ENCODE measurements around the gene TFDP2.

The TFDP2 gene

GRCh38 chr3:141898908-141899307, 250.4 kb downstream of the TFDP2 start:
- H3K4me3 ChIP-seq (ENCODE audit: control insufficient read depth, low read depth, low read length), result no peak overlapping the region
- DNase-seq (ENCODE audit: low read depth), result no peak
- no peak for TF ChIP-seq CTCF (conservative IDR thresholded peaks at IDR 0.05; ENCODE audit: control insufficient read depth, insufficient read depth, low read depth, low read length)

GRCh38 chr3:141895731-141896130, 253.6 kb downstream of the TFDP2 start:
- H3K4me3 ChIP-seq (ENCODE audit: control insufficient read depth, low read depth, low read length), result no peak overlapping the region
- no peak for TF ChIP-seq CTCF (conservative IDR thresholded peaks at IDR 0.05; ENCODE audit: control insufficient read depth, insufficient read depth, low read depth, low read length)
- no peak for DNase-seq (ENCODE audit: low read depth)

GRCh38 chr3:141894524-141895176, 254.7 kb downstream of the TFDP2 start:
- peak; percentile 89 for DNase-seq (ENCODE audit: low read depth)
- H3K4me3 ChIP-seq (ENCODE audit: control insufficient read depth, low read depth, low read length), result no peak overlapping the region
- TF ChIP-seq CTCF (conservative IDR thresholded peaks at IDR 0.05; ENCODE audit: control insufficient read depth, insufficient read depth, low read depth, low read length), result no peak
